ENCODE data around the gene FAM83D.

The FAM83D gene

DNA sequence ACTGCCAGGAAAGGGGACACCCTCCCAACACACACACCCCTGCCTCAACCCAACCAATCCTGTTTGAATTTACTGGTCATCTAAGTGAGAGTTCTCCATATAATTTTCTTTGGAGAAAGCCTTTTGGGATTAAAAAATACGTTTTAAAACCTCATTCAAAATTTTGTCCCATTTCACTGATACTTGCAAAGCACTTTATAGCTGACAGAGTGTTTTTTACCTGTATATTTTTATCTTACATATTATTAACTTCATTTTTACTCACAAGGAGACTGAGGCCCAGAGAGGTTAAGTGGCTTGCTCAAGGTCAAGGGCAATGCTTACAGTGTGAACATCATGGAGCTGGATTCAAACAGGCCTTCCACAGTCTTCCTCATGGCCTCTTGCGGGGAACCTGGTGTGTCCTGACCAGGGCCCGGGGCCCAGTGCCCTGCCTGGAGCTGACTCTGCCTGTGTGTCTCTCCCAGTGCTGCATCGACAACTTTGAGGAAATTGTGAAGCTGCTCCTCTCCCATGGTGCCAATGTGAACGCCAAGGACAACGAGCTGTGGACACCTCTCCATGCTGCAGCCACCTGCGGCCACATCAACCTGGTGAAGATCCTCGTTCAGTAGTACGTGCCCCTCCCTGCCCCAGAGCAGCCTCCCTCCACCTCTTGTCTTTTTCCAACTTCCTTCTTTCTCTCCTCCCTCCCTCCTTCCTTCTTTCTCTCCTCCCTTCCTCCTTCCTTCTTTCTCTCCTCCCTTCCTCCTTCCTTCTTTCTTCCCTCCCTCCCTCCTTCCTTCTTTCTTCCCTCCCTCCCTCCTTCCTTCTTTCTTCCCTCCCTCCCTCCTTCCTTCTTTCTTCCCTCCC, 30.9 kb upstream of the FAM83D start:
- ATAC-seq (ENCODE audit: low read depth) (no peak), DNase-seq (ENCODE audit: low spot score) (no peak)
- no peaks in the 10 kb centered on the region for H3K36me3 ChIP-seq (ENCODE audit: low read depth)
- H3K9me3 ChIP-seq (ENCODE audit: severe bottlenecking), result no peaks in the 10 kb centered on the region
- H3K27ac ChIP-seq (ENCODE audit: poor library complexity, severe bottlenecking), result no peak overlapping the region
- peaks cover 7% of the 10 kb centered on the region for H3K27me3 ChIP-seq (ENCODE audit: insufficient read depth, poor library complexity, severe bottlenecking)
- no peaks in the 10 kb centered on the region for H3K4me1 ChIP-seq (ENCODE audit: insufficient read depth, poor library complexity, severe bottlenecking)
- H3K4me3 ChIP-seq (ENCODE audit: severe bottlenecking), result no peak overlapping the region
- TF ChIP-seq, protein P1, sequence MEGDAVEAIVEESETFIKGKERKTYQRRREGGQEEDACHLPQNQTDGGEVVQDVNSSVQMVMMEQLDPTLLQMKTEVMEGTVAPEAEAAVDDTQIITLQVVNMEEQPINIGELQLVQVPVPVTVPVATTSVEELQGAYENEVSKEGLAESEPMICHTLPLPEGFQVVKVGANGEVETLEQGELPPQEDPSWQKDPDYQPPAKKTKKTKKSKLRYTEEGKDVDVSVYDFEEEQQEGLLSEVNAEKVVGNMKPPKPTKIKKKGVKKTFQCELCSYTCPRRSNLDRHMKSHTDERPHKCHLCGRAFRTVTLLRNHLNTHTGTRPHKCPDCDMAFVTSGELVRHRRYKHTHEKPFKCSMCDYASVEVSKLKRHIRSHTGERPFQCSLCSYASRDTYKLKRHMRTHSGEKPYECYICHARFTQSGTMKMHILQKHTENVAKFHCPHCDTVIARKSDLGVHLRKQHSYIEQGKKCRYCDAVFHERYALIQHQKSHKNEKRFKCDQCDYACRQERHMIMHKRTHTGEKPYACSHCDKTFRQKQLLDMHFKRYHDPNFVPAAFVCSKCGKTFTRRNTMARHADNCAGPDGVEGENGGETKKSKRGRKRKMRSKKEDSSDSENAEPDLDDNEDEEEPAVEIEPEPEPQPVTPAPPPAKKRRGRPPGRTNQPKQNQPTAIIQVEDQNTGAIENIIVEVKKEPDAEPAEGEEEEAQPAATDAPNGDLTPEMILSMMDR (IDR thresholded peaks at IDR 0.05; ENCODE audit: poor library complexity, severe bottlenecking), result no peak

DNA sequence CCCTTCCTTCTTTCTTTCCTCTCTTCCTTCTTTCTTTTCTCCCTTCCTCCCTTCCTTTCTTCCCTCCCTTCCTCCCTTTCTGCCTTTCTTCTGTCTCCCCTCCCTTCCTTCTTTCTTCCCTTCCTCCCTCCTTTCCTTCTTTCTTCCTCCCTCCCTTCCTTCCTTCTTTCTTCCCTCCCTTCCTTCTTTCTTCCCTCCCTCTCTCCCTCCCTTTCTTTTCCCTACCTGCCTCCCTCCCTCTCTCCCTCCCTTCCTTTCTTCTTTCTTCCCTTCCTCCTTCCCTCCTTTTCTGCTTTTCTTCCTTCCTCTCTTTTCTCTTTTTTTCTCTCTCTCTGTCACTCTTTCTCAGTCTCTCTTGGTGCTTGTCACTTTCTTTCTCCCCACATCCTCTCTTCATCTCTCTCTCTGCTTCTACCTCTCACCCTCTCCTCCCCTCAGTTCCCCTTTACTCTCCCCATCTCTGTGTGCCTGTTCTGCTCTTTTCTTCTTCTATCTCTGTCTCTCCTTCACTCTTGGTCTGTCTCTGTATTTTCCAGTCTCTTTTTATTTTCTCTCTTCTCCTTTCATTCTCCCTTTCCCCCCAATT, 30.1 kb upstream of the FAM83D start:
- TF ChIP-seq, protein P1 (IDR thresholded peaks at IDR 0.05; ENCODE audit: poor library complexity, severe bottlenecking), result no peak
- ATAC-seq (ENCODE audit: low read depth) (no peak), DNase-seq (ENCODE audit: low spot score) (no peak)
- Histone ChIP-seq H3K4me3 (ENCODE audit: severe bottlenecking) (no peak overlapping the region), H3K4me1 (ENCODE audit: insufficient read depth, poor library complexity, severe bottlenecking) (no peaks in the 10 kb centered on the region), H3K27ac (ENCODE audit: poor library complexity, severe bottlenecking) (no peak overlapping the region), H3K9me3 (ENCODE audit: severe bottlenecking) (no peaks in the 10 kb centered on the region), H3K27me3 (ENCODE audit: insufficient read depth, poor library complexity, severe bottlenecking) (peaks cover 7% of the 10 kb centered on the region), H3K36me3 (ENCODE audit: low read depth) (no peaks in the 10 kb centered on the region)

DNA sequence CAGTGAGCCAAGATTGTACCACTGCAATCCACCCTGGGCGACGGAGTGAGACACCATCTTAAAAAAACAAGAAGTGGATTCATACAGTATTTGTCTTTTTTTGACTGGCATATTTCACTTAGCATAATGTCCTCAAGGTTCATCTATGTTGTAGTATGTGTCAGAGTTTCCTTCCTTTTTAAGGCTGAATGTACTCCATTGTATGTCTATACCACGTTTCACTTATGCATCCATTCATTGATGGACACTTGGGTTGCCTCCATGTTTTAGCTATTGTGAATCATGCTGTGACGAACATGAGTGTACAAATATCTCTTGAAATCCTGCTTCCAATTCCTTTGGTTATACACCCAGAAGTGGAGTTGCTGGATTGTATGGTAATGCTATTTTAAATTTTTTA, 28.9 kb upstream of the FAM83D start:
- peaks cover 7% of the 10 kb centered on the region for H3K27me3 ChIP-seq (ENCODE audit: insufficient read depth, poor library complexity, severe bottlenecking)
- no peaks in the 10 kb centered on the region for H3K9me3 ChIP-seq (ENCODE audit: severe bottlenecking)
- no peak overlapping the region for H3K27ac ChIP-seq (ENCODE audit: poor library complexity, severe bottlenecking)
- no peaks in the 10 kb centered on the region for H3K4me1 ChIP-seq (ENCODE audit: insufficient read depth, poor library complexity, severe bottlenecking)
- TF ChIP-seq, protein P1 (IDR thresholded peaks at IDR 0.05; ENCODE audit: poor library complexity, severe bottlenecking), result no peak
- no peak for DNase-seq (ENCODE audit: low spot score)
- no peak overlapping the region for H3K4me3 ChIP-seq (ENCODE audit: severe bottlenecking)
- H3K36me3 ChIP-seq (ENCODE audit: low read depth), result no peaks in the 10 kb centered on the region
- no peak for ATAC-seq (ENCODE audit: low read depth)

DNA sequence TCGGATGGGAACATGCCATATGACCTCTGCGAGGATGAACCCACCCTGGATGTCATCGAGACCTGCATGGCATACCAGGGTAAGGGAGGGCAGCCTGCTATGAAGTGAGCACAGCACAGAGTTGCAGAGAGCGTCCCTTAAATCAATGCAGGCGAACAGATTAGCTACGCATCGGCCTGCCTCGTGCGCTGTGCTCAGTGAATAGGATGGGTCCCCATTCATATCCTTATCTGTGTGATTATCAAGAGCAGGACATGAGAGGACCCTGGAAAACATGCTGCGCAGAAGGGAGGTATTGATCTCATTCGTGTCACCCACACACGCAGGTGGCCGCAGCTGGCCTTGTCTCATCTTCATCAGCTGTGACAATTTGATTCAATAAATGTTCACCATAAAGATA, 25.6 kb upstream of the FAM83D start:
- DNase-seq (ENCODE audit: low spot score), result no peak
- H3K4me1 ChIP-seq (ENCODE audit: insufficient read depth, poor library complexity, severe bottlenecking), result no peaks in the 10 kb centered on the region
- H3K9me3 ChIP-seq (ENCODE audit: severe bottlenecking), result peaks cover 4% of the 10 kb centered on the region
- peaks cover 7% of the 10 kb centered on the region for H3K27me3 ChIP-seq (ENCODE audit: insufficient read depth, poor library complexity, severe bottlenecking)
- H3K27ac ChIP-seq (ENCODE audit: poor library complexity, severe bottlenecking), result no peak overlapping the region
- no peak for ATAC-seq (ENCODE audit: low read depth)
- no peaks in the 10 kb centered on the region for H3K36me3 ChIP-seq (ENCODE audit: low read depth)
- H3K4me3 ChIP-seq (ENCODE audit: severe bottlenecking), result no peak overlapping the region
- TF ChIP-seq, protein P1 (IDR thresholded peaks at IDR 0.05; ENCODE audit: poor library complexity, severe bottlenecking), result no peak

DNA sequence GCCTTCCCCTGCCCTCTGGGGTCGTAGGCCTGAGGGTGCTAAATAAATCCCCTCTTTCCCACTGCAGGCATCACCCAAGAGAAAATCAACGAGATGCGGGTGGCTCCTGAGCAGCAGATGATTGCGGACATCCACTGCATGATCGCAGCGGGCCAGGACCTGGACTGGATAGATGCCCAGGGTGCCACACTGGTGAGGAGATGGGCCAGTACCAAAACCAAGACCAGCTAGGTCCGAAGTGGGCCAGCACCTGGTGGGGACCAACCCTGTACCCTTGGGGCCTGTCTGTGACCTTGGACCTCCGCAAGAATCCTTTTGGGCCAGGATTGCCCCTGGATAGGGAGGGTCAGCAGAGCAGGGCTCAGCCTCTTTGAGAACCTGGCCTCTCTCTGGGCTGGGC, 23.6 kb upstream of the FAM83D start:
- Histone ChIP-seq H3K27me3 (ENCODE audit: insufficient read depth, poor library complexity, severe bottlenecking) (peaks cover 7% of the 10 kb centered on the region), H3K9me3 (ENCODE audit: severe bottlenecking) (peaks cover 4% of the 10 kb centered on the region), H3K36me3 (ENCODE audit: low read depth) (no peaks in the 10 kb centered on the region), H3K4me1 (ENCODE audit: insufficient read depth, poor library complexity, severe bottlenecking) (no peaks in the 10 kb centered on the region), H3K27ac (ENCODE audit: poor library complexity, severe bottlenecking) (no peak overlapping the region), H3K4me3 (ENCODE audit: severe bottlenecking) (no peak overlapping the region)
- DNase-seq (ENCODE audit: low spot score) (no peak), ATAC-seq (ENCODE audit: low read depth) (no peak)
- TF ChIP-seq, protein P1 (IDR thresholded peaks at IDR 0.05; ENCODE audit: poor library complexity, severe bottlenecking), result no peak
